HG03196 (cell line): ENCODE data around the gene KNCN.

Source experiments
- ATAC-seq: cut with Tn5 transposase; IDR thresholded peaks from one replicate; pipeline ENCODE4 v1.9.1; 2021; ENCODE audit not compliant: unreplicated experiment

KNCN gene

DNA sequence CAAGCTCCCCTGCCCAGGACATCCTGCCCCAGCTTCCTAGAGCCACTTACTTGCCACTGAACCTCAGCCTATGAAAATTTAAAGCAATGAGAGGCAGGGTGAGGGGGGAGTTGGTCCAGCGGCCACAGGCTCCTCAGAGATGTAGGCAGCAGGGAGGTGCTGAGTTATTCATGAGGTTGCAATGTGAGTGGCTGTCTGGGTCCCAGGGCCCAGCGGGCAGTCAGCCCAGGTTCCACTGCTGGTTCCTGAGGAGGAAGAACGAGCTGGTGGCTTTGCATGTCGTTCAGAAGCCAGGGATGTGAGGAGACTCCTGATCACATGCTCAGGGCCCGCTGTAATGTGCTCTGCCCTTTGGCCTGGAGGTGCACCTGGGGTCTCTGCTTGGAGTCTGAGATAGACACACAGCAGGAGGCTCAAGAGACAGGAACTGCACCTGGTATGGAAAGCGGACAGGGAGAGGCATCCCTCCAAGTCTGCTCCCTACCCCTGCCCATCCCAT, at the start of gene KNCN:
KNCN (minus strand) TSS at position 51 of the 499 bp plus-strand sequence. CDS start 432 bp downstream, outside the sequence.
- no peak for ATAC-seq

DNA sequence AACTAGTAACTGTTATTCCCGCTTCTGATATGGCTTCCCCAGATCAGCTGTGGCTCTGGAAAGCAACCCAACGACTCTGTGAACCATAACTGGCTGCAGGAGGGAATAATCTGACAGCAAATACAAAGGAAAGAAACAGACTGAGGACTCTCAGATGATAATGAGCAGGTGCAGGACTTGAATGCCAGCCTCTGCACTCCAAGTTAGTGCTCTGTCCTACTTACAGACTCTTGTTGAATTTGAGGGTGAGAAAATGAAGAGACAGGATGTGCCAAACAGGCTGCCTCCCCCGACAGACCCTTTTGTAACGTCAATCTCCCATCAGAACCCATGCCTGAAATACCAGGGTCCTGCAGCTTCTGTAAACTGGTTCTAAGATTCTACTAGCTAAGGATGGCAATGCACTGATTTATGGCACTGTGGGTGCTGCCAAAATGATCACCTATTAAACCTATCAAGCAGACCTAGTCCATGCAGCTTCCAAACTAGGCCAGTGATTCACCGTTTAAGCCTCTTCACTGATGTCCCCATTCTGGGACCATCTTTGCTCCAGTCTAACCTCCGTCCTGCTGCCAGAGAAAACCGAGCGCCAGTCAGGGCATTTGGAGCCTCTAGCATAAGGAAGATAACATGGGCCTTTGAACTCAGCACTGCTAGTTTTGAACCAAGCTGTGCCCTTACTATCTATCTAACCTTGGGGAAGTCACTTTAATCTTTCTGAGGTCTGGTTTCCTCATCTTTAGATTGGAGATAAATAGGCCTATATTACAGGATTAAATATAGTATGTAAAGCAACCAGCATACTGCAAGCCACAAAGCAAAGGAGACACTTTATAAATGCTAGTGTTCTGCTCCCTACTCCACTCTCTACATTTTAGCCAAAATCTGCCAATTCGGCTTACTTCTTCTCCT, 47.9 kb upstream of the KNCN start:
- ATAC-seq = no peak

DNA sequence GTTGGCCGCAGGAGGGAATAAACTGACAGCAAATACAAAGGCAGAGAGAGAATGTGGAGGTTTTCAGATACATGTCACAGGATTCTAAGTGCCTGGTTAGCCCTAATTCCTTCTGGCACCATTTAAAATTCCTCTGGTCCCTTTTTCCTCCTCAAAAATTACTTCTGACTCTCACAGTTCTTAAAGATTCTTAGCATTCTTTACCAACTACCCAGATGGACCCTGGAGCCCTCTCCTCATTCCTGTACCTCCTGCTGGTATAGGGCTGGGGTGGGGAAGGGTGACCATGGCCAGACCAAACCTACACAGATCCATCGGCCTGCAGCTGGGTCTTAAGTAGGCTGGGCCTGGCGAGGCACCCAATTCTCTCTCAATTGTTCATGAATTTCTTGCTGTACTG, 45.4 kb upstream of the KNCN start:
- no peak for ATAC-seq

DNA sequence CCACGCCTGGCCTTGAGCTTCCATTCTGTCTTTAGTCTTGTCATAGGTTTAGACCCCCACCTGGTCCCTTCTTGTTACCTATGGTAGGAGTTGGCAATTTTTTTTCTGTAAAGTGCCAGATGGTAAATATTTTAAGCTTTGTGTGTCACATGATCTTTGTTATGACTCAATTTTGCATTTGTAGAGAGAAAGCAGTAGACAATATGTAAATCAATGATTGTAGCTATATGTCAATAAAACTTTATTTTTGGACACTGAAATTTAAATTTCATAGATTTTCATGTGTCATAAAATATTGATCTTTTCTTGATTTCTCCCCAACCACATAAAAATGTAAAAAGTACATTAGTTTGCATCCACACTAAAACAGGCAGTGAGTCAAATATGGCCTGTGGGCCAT, 44.6 kb upstream of the KNCN start:
- ATAC-seq = no peak

DNA sequence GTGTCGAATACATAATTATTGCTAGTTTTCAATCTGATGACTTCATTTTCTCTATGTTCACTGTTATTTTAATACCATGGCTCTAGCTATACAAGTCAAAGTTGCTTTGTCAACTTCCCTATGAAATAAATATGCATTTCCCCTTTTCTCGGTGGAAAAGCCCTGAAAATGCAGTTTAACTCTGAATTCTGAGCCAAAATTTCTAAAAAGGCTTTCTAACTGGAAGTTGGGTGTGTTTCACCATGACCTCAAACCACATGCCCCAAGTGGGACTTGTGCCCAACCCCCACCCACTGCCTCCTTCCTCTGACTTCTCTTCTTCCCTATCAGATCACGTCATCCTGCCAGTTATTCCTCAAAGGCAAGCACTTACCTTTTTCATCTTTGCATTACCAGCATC, 43.7 kb upstream of the KNCN start:
- ATAC-seq = no peak

DNA sequence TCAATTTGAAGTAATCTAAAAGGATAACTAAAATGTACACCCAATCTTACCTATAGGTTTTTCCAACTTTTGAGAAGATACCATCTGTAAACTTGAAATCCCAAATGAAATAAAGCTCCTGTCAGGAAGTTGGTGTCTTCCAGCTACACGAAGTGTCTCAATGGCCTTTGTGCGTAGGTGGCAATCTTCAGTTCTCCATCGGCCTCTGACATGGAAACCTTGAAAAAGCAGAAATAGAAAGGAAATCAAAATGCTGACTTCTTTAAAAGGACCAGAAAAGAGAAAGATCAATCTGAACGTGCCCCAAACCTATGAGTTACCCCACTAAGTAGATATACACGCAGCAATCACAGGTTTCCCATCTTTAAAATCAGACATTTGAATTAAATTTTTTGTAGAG, 42.6 kb upstream of the KNCN start:
- ATAC-seq = no peak

DNA sequence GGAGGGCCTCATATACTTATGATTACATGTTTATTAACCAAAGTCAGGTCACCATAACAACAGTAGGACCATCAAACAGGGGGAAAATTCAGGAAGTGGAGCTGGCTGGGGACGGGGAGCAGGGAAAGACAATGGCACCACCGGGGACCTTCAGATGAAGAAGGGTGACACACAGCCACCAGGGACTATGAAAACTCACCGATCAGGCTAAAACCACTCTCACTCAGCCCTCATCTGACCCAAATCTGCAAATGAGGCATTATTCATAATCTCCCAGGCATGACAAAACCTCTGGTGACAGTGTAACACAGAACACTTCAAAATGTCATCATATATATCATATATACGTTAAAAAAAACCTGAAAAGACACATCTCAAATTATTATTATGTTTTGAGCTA, 41.4 kb upstream of the KNCN start:
- no peak for ATAC-seq

DNA sequence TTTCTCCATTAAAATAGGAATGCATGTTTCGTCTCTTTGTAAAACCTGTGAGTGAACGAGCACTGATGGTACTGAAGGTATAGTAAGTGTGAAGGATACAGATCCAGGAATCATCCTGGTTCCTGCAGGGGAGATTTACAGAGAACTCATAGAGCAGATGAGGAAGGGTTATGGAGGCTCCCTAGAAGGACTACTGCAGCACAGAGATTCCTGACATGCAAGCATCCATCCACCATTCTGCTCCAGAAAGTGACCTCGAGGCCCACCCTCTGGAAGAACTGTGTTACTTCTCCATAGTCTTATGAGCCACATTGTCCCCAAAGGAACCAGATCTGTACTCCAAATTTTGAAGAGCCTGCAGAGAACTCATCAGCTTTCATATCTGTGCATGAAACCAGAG, 38.1 kb upstream of the KNCN start:
- ATAC-seq = no peak

DNA sequence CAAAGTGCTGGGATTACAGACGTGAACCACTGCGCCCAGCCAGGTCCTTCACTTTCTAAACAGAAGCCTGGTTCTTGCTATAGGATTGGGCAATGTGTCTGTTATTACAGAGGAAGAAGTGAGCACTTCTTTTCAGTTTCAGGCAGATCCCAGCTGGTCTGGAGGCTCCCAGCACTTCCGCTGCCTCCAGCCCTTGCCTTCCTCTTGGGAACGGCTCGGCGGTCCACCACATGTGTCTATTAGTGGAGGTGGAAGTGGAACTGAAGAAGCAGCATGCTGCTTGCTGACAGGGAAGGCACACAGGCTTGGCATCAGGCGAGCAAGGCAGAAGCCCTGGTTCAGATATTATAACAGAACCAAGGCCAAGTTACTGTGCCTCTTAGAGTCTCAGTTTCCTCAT, 35.6 kb upstream of the KNCN start:
- ATAC-seq = no peak

DNA sequence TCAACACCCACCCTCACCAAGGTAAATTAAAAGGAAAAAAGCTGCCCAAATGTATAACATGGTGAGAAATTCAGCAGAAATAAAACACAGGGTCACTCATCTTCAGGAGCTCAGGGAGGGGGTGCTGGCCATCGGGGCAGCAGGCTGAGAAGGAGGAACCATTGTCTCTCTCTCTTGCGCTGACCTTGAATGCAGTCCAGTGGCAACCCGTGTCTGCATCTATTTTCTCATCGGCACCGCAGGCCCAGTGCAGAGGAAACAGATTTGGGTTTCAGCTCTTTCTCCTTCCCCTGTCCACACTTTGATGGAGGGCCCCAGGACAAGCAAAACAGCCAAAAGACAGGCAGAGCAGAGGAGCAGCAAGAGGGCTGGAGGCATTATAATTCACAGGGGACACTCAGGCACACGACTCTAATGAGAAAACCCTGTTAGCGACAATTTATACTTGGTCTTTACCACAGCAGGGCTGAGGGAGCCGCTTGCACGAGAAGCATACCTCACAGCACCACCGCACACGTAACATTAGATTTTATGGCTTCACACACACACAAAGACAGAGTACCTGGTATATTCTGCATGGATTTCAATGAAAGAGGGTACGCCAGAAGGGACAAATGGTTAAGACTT, 34.0 kb upstream of the KNCN start:
- no peak for ATAC-seq

DNA sequence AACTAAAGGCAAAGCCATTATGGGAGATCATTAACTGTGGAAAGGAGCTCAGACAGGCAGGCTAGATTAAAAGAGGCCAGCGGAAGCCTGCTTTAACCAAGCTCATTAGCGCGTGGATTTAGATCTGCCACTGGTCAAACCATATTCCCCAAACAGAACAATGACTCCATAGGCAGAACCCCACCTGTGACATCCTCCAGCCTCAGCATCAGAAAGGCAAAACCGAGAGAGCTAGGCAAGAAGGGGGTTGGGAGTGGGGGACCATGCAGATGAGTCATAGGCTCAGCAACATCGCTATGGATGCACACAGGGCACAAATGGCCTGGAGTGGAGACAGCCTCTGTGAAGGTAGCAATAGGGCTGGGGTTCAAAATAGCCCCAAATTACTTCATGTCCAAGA, 32.0 kb upstream of the KNCN start:
- ATAC-seq = no peak

DNA sequence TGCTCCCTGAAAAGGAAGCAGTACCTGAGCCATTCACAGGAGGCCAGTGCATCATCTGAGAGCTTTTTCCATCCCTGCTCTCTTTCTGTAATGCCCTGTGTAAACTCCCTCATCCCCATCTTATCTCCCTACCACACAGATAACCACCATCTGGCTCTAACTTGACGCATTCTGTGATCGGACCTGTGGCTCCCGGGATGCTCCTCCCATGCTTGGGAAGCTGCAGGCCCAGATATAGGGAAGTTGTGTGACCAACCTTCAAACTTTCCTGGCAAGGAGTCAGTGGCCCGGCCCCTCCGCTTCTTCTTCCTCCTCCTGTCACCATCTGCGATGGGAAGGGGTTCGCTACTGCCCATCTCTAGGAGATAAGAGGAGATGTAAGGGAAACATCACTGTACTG, 31.5 kb upstream of the KNCN start:
- no peak for ATAC-seq

DNA sequence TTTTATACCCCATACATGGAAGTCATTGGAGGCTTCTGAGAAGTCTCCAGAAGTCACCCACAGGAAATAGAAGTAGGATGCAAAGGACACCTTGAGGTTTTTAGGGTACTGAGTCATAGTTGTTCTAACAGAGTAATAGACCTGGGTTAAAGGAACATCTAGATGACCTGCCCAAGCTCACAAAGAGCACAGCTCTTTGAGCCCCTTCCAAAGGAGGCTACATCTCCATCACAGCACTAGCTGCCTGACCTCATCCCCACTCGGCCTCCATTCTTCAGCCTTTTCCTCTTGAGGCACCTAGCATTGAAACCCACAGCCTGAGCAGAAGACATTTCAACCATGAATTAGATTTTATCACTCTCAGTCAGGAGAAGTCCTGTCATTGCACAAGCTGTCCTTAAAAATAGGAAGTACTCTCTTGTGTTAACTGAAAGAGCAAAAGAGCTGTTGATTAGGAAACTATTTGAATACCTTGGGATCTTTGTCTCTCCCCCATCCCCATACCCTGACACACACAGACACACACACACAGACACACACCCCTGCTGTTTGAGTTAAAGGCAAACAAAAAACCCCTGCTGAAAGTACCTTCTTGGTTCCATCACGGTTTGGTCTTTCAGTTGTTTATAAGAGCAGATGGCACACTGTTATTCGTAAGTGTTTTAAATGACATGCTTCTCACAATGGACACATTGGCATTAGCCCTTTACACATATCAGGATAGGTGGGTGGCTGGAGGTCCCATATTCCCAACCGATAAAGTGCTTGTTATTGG, 30.4 kb upstream of the KNCN start:
- ATAC-seq = no peak

DNA sequence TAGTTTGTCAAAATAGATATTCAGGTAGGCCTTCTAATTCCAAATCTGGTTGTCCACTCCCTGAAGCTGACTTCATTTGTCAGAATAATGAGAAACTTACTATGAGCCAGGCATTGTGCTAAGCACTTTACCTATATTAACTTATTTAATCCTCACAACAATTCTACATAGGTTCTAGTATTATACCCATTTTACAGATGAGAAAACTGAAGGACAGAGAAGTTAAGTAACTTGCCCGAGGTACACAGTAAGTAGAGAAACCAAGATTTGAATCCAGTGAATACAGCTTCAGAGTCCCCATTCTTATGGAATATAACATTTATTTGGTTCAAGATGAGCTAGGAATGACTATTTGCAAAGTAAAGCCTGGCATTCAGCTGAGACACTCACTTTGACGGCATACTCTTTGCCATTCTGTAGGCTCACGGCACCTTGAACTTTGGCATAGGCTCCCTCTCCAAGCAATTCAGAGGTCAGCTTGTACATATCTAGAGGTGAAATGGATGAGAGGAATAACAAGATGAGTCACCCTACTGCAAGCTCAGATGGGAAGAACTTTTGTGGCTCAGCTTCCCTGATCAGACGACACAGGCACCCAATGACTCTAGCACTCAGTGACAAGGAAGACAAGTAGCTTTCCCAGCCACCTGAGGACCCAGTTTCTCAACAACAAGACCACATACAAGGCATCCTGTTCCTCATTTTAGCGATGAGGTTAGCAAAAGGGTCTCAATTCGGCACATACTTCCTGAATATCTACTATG, 28.9 kb upstream of the KNCN start:
- no peak for ATAC-seq

DNA sequence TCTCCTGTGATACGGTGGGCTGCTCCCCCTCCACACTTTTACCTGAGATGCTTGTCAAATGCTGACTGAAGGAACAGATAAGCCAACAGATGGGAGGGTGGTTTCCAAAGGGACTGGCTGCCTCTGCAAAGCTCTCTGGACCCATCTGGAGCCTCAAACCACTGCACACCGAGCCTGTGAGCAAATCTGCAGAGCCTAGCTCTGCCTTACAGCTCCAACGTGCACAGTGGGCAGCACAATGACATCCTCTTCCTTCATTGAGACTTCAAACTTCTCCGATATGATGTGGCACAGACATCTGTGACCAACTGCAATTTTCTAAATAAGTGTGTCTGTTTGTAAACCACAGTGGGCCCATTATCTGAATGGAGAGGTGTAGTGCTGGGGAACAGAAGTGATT, 26.2 kb upstream of the KNCN start:
- ATAC-seq = no peak

DNA sequence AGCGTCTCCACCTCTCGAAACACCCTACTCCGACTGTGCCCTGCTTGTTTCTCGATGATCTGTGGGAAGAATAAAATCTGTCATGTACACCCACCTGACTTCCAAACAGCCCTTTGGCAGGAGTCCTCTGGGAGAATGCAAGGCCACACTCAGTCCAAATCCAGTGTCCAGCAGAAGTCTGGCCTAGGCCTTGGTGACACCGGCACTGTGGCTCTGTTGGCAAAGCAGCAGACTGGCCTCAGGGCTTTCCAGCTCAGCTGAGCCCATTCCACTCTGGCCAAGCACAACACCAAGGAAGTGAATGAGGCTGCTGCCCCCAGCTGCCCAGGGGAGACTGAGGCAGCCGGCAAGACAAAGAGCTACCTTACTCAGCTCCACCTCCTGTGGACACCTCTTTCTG, 25.1 kb upstream of the KNCN start:
- ATAC-seq = no peak

DNA sequence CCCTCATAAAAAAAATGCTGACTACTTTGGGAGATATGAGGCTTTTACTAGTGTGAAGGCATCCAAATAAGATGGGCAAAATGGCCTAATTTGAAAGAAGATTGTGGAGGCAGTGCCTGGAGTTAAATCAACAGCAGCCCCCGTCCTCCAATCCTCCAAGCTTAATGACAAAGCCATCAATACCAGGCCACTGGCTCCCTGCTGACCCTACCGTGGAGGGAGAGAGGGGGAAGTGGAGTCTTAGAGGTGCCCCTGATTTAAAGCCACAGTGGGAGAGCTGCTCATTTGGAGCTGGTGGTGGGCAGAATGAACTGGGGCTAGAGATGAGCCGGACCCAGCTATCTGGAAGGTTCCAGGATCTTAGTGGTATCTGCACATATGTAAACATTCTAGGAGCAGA, 24.3 kb upstream of the KNCN start:
- no peak for ATAC-seq

DNA sequence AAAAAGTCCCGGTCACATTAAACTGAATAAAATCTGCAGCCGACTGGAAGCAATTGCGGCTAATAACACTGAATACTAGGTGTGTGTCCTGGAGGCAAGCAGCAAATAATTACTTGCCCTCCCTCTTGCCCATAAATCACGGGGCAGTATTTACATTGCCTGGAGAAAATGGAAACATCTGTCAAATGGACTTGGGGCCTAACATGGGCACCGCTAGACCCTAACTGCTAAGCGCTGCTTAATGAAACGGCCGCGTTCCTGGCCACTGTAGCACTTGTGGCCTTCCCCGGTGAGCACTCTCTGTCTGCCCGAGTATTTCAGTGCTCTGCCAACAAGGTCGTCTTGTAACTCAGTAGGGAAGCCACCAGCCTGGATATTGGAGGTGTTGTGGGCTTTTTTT, 23.9 kb upstream of the KNCN start:
- ATAC-seq = no peak

DNA sequence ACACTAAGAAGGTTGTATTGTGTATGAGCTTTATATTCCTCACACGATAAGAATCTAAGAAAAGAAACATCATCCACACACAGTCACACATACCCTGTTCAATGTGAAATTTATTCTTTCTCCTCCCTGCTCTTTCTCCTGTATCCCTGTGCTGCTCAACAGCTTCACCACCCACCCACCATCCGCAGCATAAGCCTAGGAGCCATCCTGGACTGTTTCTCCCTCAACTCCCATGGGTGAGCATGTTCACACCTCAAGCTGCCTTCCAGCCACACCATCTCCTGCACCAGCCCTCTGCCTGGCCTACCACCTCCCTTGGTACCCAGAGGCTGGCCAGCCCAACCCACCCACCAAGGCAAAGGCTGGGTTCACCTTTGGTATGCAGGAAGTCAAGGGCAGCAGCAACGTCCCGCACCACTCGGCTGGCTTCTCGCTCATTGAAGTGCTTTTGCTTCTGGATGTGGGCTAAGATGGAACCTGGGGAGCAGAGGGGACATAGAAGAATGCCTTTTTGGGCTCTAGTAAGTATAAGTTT, 20.3 kb upstream of the KNCN start:
- no peak for ATAC-seq

DNA sequence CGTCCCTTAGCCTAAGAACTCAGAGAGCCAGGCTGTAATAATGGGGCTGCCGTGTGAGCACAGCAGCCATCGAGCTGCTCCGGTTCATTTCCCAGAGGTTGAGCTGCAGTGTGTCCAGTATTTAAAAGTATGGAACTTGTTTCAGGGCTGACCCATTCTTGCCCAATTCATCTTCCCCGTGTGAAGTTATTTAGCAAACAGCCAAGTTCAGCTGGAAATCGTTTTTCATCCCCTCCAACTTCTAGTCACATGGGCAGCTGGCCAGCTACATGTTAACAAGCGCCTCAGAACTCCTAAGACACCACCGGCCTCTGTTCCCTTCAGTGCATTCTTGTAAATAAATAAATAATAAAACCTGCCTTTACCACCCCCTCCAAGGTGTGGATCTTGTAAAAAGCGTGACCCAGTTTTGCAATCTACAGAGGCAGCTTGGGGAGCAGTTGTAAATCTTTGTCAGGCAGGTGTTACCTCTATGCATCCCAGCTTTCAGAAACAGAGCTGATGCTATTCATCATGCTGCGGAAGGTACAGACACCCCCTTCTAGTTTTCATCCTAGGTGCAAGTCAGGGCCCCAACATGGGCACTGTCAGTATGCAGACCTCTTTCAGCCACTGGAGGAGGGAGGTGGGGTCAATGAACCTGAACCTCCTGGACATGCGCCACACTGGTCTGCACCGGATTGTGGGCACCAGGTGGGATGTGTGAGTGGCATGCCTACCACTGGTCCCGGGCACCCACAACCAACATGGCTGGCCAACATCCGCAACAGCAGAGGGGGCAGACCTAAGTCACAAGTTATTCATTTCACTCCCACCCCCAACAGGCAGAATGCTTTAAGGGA, 18.7 kb upstream of the KNCN start:
- no peak for ATAC-seq
